PC-3 (cell line): Measurements from ENCODE around the gene APOL4. TPM values are rescaled to one million over a fixed set of nuclear protein-coding genes. Genes with fewer than 3 reads are reported as not detected.

ENCODE experiments used
- ATAC-seq: fragments of 200-7000 bp; cut with Tn5 transposase; 2 replicates; pipeline ENCODE4 v1.9.1; 2020; ENCODE audit warnings: mild to moderate bottlenecking, moderate library complexity
- BruUV-seq: library from RNA; stranded (reverse); fragments of 400-500 nt; replicated peaks from 2 replicates; lab custom pipeline; 2021; lab: Mats Ljungman, UMichigan
- CTCF ChIA-PET: fragments of 300-600 bp; sonication (Branson Sonifier 250); formaldehyde crosslinking; loops from one replicate; lab custom pipeline; 2022; ENCODE audit warnings: antibody characterized with exemption; lab: Charles Lee
- POLR2A ChIA-PET: fragments of 300-600 bp; sonication (Branson Sonifier 250); formaldehyde crosslinking; loops from one replicate; lab custom pipeline; 2022; ENCODE audit warnings: antibody characterized with exemption; ENCODE audit not compliant: unreplicated experiment; lab: Charles Lee
- DNase-seq: peaks from one replicate; pipeline ENCODE4 v3.0.0-alpha.2; 2015
- H2AFZ ChIP-seq: fragments of 300-600 bp; sonication (generic); 2 replicates; pipeline ENCODE4 v1.6.0; 2016; ENCODE audit warnings: antibody characterized with exemption, low read length
- H3F3A ChIP-seq: fragments of 300-600 bp; sonication (generic); one replicate; pipeline ENCODE4 v1.6.0; 2017; ENCODE audit warnings: antibody characterized with exemption, low read length, control low read depth, mild to moderate bottlenecking; ENCODE audit not compliant: unreplicated experiment
- H3K27ac ChIP-seq: fragments of 300-600 bp; sonication (generic); 2 replicates; pipeline ENCODE4 v1.5.1; 2016; ENCODE audit warnings: mild to moderate bottlenecking, low read length
- H3K27me3 ChIP-seq: fragments of 300-600 bp; sonication (generic); 2 replicates; pipeline ENCODE4 v1.6.1; 2016; ENCODE audit warnings: low read length, mixed read lengths
- H3K36me3 ChIP-seq: fragments of 300-600 bp; sonication (generic); 2 replicates; pipeline ENCODE4 v1.6.1; 2016; ENCODE audit warnings: low read depth, mixed run types, low read length, mixed read lengths
- H3K4me1 ChIP-seq: fragments of 300-600 bp; sonication (generic); 2 replicates; pipeline ENCODE4 v1.5.1; 2016; ENCODE audit warnings: low read length; ENCODE audit not compliant: insufficient read depth
- H3K4me2 ChIP-seq: fragments of 300-600 bp; sonication (generic); 2 replicates; pipeline ENCODE4 v1.6.0; 2016; ENCODE audit warnings: low read length
- H3K4me3 ChIP-seq: fragments of 300-600 bp; sonication (generic); 2 replicates; pipeline ENCODE4 v1.5.1; 2016; ENCODE audit warnings: mild to moderate bottlenecking, low read length, mixed read lengths
- H3K79me2 ChIP-seq: fragments of 300-600 bp; sonication (generic); 2 replicates; pipeline ENCODE4 v1.6.1; 2017; ENCODE audit warnings: low read length, mixed read lengths
- H3K9ac ChIP-seq: fragments of 300-600 bp; sonication (generic); 2 replicates; pipeline ENCODE4 v1.6.0; 2016; ENCODE audit warnings: mild to moderate bottlenecking, low read length
- H3K9me2 ChIP-seq: fragments of 300-600 bp; sonication (generic); replicated peaks from 2 replicates; pipeline ENCODE4 v1.6.1; 2016; ENCODE audit warnings: mixed run types, low read length, mixed read lengths
- H3K9me3 ChIP-seq: fragments of 300-600 bp; sonication (generic); 2 replicates; pipeline ENCODE4 v1.6.1; 2016; ENCODE audit warnings: low read length, mixed read lengths
- H4K20me1 ChIP-seq: fragments of 300-600 bp; sonication (generic); 2 replicates; pipeline ENCODE4 v1.6.1; 2016; ENCODE audit warnings: low read length, mixed read lengths
- CTCF ChIP-seq: fragments of 300-600 bp; sonication (generic); conservative IDR thresholded peaks from 2 replicates; pipeline ENCODE4 v1.5.1; 2017; ENCODE audit warnings: antibody characterized with exemption, low read depth, mild to moderate bottlenecking, low read length
- EZH2 ChIP-seq: fragments of 300-600 bp; sonication (generic); IDR thresholded peaks from one replicate; pipeline ENCODE4 v1.6.1; 2017; ENCODE audit warnings: antibody characterized with exemption, mild to moderate bottlenecking, low read length; ENCODE audit not compliant: unreplicated experiment
- EZH2phosphoT487 ChIP-seq: fragments of 300-600 bp; sonication (generic); IDR thresholded peaks from 2 replicates; pipeline ENCODE4 v1.6.1; 2018; ENCODE audit warnings: mild to moderate bottlenecking, antibody characterized with exemption, low read length, borderline replicate concordance
- intact Hi-C: fragments of 100-400 bp; cut with micrococcal nuclease; formaldehyde crosslinking; loops from 2 replicates; pipeline ENCODE4 v1.9.0; 2023
- total RNA-seq: library from RNA; depleted of rRNA; stranded (reverse); fragments of >200 nt; gene quantifications from 2 replicates; pipeline ENCODE4 v1.2.3, GENCODE V29; 2014

Gene APOL4
- total RNA-seq, 1 experiment from 2014 or later: 0.04 TPM

DNA sequence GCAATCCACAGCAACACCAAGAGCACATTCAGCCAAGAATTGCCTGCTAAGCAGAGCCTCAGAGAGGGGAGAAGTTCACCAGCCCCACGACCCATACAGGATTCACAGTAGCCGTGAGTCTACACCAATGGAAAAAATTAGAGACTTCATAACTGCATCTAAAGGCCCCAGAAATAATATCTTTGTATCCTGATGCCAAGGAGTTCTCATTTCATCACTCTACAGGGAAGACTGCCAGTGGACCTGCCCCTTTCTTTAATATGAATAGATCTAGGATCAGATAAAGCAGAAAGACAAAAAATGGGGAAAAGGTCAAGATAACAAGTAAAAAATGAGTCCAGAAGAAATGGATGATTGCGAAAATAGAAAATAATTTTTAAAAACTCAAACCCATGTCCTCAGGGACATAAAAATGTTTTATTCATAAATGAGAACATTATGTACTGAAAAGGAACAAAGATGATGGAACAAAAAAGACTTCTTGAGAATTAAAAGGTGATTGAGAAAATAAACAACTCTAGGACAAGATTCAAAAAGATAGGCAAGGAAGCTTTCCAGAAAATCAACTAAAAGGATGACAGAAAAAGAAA lies 50.5 kb downstream of the APOL4 start:
- TF ChIP-seq CTCF (no peak), EZH2phosphoT487 (no peak), EZH2 (no peak)
- DNase-seq (no peak), ATAC-seq (no peak)
- no peaks in the 10 kb centered on the region for H3K4me1 ChIP-seq
- POLR2A ChIA-PET: interaction anchor here (0.6 kb wide), 2 partner anchors 15 to 178 kb away, joined by 3 to 6 read pairs; no protein-coding TSS in a partner anchor
- H4K20me1 ChIP-seq: no peaks in the 10 kb centered on the region
- no peaks in the 10 kb centered on the region for H3K9me3 ChIP-seq
- H3K4me3 ChIP-seq: no peak overlapping the region
- no peak overlapping the region for H3K9ac ChIP-seq
- no peaks in the 10 kb centered on the region for H3K79me2 ChIP-seq
- H3K4me2 ChIP-seq: no peak overlapping the region
- H3K36me3 ChIP-seq: no peaks in the 10 kb centered on the region
- no peak overlapping the region for H2AFZ ChIP-seq
- no TSS peak for BruUV-seq
- CTCF ChIA-PET: no interaction called here
- intact Hi-C loops: loop anchor here (5.0 kb wide), 1 partner anchor 71 kb away; no protein-coding TSS in a partner anchor
- no peaks in the 10 kb centered on the region for H3F3A ChIP-seq
- no peak overlapping the region for H3K27ac ChIP-seq
- H3K27me3 ChIP-seq: no peaks in the 10 kb centered on the region
- H3K9me2 ChIP-seq: no peaks in the 10 kb centered on the region

- Histone ChIP-seq H3K27ac (no peak overlapping the region), H3K4me1 (no peaks in the 10 kb centered on the region), H3K9ac (no peak overlapping the region), H3K4me2 (no peak overlapping the region), H3K4me3 (no peak overlapping the region), H3K79me2 (no peaks in the 10 kb centered on the region), H4K20me1 (no peaks in the 10 kb centered on the region), H3F3A (no peaks in the 10 kb centered on the region), H3K27me3 (no peaks in the 10 kb centered on the region), H3K9me3 (no peaks in the 10 kb centered on the region), H2AFZ (no peak overlapping the region), H3K36me3 (no peaks in the 10 kb centered on the region), H3K9me2 (no peaks in the 10 kb centered on the region)
- BruUV-seq: no TSS peak
- no peak for ATAC-seq
- POLR2A ChIA-PET: no interaction called here
- no peak for DNase-seq
- CTCF ChIA-PET: no interaction called here
- intact Hi-C loops: no loop called here
- TF ChIP-seq EZH2phosphoT487 (no peak), EZH2 (no peak), CTCF (no peak)
Observed at GRCh38 chr22:36149441-36149840, 52.2 kb downstream of the APOL4 start.

DNA sequence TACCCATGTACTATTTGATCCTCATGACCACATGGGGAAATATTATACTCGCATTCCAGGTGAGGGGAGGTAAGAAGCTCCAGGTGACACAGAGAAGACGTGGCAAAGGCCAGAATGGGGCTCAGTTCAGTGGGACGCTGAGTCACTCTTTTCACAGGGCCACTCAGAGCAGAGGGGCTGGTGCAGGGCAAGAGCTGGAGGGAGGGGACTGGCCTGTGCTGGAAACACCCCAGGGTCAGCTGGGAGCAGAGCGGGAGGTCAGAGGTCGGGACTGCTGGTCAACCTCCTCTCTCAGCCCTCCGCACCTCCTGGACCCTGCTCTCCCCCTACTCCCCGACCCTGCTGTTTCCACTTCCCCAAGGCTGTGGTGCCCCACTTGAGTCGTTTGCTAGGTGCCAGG lies 53.2 kb downstream of the APOL4 start:
- Histone ChIP-seq H2AFZ (no peak overlapping the region), H3K9ac (no peak overlapping the region), H3K9me2 (no peaks in the 10 kb centered on the region), H3K4me3 (no peak overlapping the region), H3K4me2 (no peak overlapping the region), H3K27ac (no peak overlapping the region), H3K27me3 (no peaks in the 10 kb centered on the region), H3K4me1 (no peaks in the 10 kb centered on the region), H3K36me3 (no peaks in the 10 kb centered on the region), H3F3A (no peaks in the 10 kb centered on the region), H3K9me3 (no peaks in the 10 kb centered on the region), H4K20me1 (no peaks in the 10 kb centered on the region), H3K79me2 (no peaks in the 10 kb centered on the region)
- TF ChIP-seq CTCF (no peak), EZH2 (no peak), EZH2phosphoT487 (no peak)
- ChIA-PET POLR2A (no interaction called here), CTCF (no interaction called here)
- BruUV-seq: no TSS peak
- no peak for DNase-seq
- intact Hi-C loops: no loop called here
- no peak for ATAC-seq
